ENCODE measurements around the gene GRIN2C.

Gene GRIN2C

GRCh38 chr17:74877592-74878548, 18.2 kb upstream of the GRIN2C start:
- no peaks in the 10 kb centered on the region for H3K36me3 ChIP-seq (ENCODE audit: control insufficient read depth, insufficient read depth, low read length)
- 83 to 90% methylated on average over 17 to 18 of the region's 19 CpGs for WGBS, 2 experiments (ENCODE audit: insufficient coverage in 2 of 2)
- no peaks in the 10 kb centered on the region for H3K9me3 ChIP-seq (ENCODE audit: control insufficient read depth, low read length)
- H3K4me3 ChIP-seq (ENCODE audit: extremely low read depth, insufficient read depth, low read length, poor library complexity, severe bottlenecking) = no peak overlapping the region
- H3K4me1 ChIP-seq (ENCODE audit: control insufficient read depth, insufficient read depth, low read length, poor library complexity, severe bottlenecking) = no peaks in the 10 kb centered on the region
- H3K27ac ChIP-seq (ENCODE audit: low read depth, low read length, severe bottlenecking) = no peak overlapping the region

DNA sequence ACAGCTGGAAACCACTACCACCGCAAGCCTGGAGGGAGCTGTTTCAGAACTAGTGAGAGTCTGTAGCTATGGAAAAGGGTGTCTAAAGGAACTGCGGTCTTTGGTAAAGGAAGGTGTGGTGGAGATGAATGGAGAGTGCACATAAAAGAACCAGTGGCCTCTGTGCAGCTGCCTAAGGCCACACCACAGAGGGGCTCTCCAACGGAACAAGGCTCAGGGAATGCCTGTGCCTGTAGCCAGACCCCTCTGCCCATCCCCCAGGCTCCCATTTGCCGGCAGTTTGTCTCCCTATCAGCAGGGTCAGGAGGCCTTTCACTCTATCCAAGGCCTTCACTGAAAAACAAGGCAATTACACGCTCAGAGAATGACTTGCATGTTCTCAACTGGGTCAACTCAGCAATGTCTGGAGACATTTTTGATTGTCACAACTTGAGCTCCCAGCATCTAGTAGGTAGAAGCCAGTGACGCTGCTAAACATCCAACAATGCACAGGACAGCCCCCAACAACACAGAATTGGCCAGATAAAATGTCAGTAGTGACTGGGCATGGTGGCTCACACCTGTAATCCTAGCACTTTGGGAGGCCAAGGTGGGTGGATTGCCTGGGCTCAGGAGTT, 16.4 kb upstream of the GRIN2C start:
- Histone ChIP-seq H3K27ac (ENCODE audit: low read depth, low read length, severe bottlenecking) (peak overlapping the region; percentile 16), H3K36me3 (ENCODE audit: control insufficient read depth, insufficient read depth, low read length) (peaks cover under 1% of the 10 kb centered on the region), H3K9me3 (ENCODE audit: control insufficient read depth, low read length) (no peaks in the 10 kb centered on the region), H3K4me1 (ENCODE audit: control insufficient read depth, insufficient read depth, low read length, poor library complexity, severe bottlenecking) (peaks cover 8% of the 10 kb centered on the region), H3K4me3 (ENCODE audit: extremely low read depth, insufficient read depth, low read length, poor library complexity, severe bottlenecking) (no peak overlapping the region)
- WGBS, 2 experiments (ENCODE audit: insufficient coverage in 2 of 2) = 71 to 72% methylated on average over 5 to 6 of the region's 6 CpGs

- H3K27ac ChIP-seq (ENCODE audit: low read depth, low read length, severe bottlenecking) = no peak overlapping the region
- H3K4me3 ChIP-seq (ENCODE audit: extremely low read depth, insufficient read depth, low read length, poor library complexity, severe bottlenecking) = no peak overlapping the region
- H3K4me1 ChIP-seq (ENCODE audit: control insufficient read depth, insufficient read depth, low read length, poor library complexity, severe bottlenecking) = peaks cover 10% of the 10 kb centered on the region
- H3K9me3 ChIP-seq (ENCODE audit: control insufficient read depth, low read length) = no peaks in the 10 kb centered on the region
- WGBS, 2 experiments (ENCODE audit: insufficient coverage in 2 of 2) = 92 to 95% methylated on average over 2 to 3 of the region's 5 CpGs
- H3K36me3 ChIP-seq (ENCODE audit: control insufficient read depth, insufficient read depth, low read length) = peaks cover 4% of the 10 kb centered on the region
These were observed 15.7 kb upstream of the GRIN2C start for GRCh38 chr17:74875155-74875976.

- Histone ChIP-seq H3K36me3 (ENCODE audit: control insufficient read depth, insufficient read depth, low read length) (peaks cover 4% of the 10 kb centered on the region), H3K4me1 (ENCODE audit: control insufficient read depth, insufficient read depth, low read length, poor library complexity, severe bottlenecking) (peaks cover 10% of the 10 kb centered on the region), H3K9me3 (ENCODE audit: control insufficient read depth, low read length) (no peaks in the 10 kb centered on the region), H3K4me3 (ENCODE audit: extremely low read depth, insufficient read depth, low read length, poor library complexity, severe bottlenecking) (no peak overlapping the region), H3K27ac (ENCODE audit: low read depth, low read length, severe bottlenecking) (no peak overlapping the region)
- 100% methylated on average over 1 of the region's 5 CpGs; no CpG with 5 or more reads in 1 of the 2 experiments for WGBS, 2 experiments (ENCODE audit: insufficient coverage in 2 of 2)
These were observed 14.9 kb upstream of the GRIN2C start for GRCh38 chr17:74874615-74875037.

DNA sequence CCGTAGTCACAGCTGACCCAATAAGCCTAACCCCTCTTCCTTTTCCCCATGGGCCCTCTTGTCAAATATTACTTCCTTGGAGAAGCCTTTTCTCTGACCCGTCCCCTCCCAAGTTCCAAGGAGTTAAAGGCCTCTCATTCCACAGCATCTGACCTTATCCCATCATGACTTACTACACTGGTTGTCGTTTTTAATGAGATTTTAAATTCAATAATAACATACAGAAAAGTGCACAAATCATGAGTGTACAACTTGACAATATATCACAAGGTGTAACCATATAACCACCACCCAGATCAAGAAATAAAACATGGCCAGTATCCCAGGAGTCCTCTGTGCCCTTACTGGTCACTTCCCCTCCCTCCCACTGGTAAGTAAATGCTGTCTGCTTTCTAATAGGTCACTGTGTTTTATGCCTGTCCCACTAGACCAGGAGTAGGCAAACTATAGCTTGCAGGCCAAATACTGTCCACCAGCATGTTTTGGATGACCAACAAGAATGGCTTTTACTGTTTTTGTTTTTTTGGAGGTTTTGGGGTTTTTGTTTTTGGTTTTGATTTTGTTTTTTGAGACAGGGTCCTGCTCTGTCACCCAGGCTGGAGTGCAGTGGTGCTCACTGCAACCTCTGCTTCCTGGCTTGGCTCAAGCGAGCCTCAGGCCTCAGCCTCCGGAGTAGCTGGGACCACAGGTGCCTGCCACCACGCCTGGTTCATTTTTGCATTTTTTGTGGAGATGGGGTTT, 14.4 kb upstream of the GRIN2C start:
- Histone ChIP-seq H3K36me3 (ENCODE audit: control insufficient read depth, insufficient read depth, low read length) (peaks cover 4% of the 10 kb centered on the region), H3K9me3 (ENCODE audit: control insufficient read depth, low read length) (no peaks in the 10 kb centered on the region), H3K27ac (ENCODE audit: low read depth, low read length, severe bottlenecking) (peak overlapping the region; percentile 63), H3K4me1 (ENCODE audit: control insufficient read depth, insufficient read depth, low read length, poor library complexity, severe bottlenecking) (peaks cover 12% of the 10 kb centered on the region), H3K4me3 (ENCODE audit: extremely low read depth, insufficient read depth, low read length, poor library complexity, severe bottlenecking) (peak overlapping the region; percentile 68)
- WGBS, 2 experiments (ENCODE audit: insufficient coverage in 2 of 2) = 73 to 77% methylated on average over 3 to 4 of the region's 6 CpGs

- Histone ChIP-seq H3K4me1 (ENCODE audit: control insufficient read depth, insufficient read depth, low read length, poor library complexity, severe bottlenecking) (peaks cover 19% of the 10 kb centered on the region), H3K36me3 (ENCODE audit: control insufficient read depth, insufficient read depth, low read length) (peaks cover 4% of the 10 kb centered on the region), H3K4me3 (ENCODE audit: extremely low read depth, insufficient read depth, low read length, poor library complexity, severe bottlenecking) (peak overlapping the region; percentile 68), H3K9me3 (ENCODE audit: control insufficient read depth, low read length) (no peaks in the 10 kb centered on the region), H3K27ac (ENCODE audit: low read depth, low read length, severe bottlenecking) (peak overlapping the region; percentile 63)
- 0% methylated on average over 17 to 38 of the region's 55 CpGs for WGBS, 2 experiments (ENCODE audit: insufficient coverage in 2 of 2)
These were observed 13.6 kb upstream of the GRIN2C start for GRCh38 chr17:74873037-74873873.

- Histone ChIP-seq H3K36me3 (ENCODE audit: control insufficient read depth, insufficient read depth, low read length) (peaks cover 4% of the 10 kb centered on the region), H3K4me1 (ENCODE audit: control insufficient read depth, insufficient read depth, low read length, poor library complexity, severe bottlenecking) (peaks cover 19% of the 10 kb centered on the region), H3K9me3 (ENCODE audit: control insufficient read depth, low read length) (no peaks in the 10 kb centered on the region), H3K27ac (ENCODE audit: low read depth, low read length, severe bottlenecking) (peak within 1 kb of the TSS; percentile 63), H3K4me3 (ENCODE audit: extremely low read depth, insufficient read depth, low read length, poor library complexity, severe bottlenecking) (peak within 1 kb of the TSS; percentile 68)
- WGBS, 2 experiments (ENCODE audit: insufficient coverage in 2 of 2) = 6 to 7% methylated on average over 30 to 35 of the region's 38 CpGs
These were observed 12.8 kb upstream of the GRIN2C start, which contains the start of gene FDXR for GRCh38 chr17:74872313-74873036. Gene FDXR, minus strand, starts transcription at chr17:74872994. Its CDS starts 50 bp downstream, at chr17:74872944.

DNA sequence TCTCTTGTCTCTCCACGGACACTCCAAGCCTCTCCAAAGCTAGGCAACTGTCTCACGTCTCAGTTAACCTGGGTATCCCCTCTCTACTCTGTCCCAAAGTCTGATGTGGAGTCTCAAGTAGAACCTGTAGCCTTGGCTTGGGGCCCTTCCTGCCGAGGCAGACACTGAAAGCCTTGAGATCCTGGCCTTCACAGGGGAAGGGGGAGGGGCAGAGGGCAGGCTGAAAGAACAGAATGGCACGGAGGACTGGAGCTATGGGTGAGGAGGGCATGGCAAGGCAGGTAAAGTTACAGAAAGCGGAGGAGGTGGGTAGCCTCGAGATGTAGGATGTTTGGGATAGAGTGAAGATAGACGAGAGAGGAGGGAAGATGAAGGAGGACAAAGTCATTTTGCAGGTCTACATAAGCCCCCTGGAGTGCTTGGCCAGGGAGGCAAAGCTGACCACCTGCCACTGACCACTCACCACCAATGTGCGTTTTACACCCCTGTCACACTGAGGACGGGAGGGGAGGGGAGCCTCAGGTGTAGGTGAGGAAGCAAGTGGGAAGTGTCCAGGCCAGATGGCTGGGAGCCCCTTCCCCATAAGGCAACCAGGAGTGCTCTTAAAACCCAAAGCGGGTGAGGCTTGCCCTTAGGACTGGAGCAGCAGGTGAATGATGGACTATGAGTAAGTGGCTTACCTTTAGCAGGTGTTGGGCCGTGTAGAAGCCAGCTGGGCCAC, 11.8 kb upstream of the GRIN2C start:
- Histone ChIP-seq H3K36me3 (ENCODE audit: control insufficient read depth, insufficient read depth, low read length) (peaks cover 7% of the 10 kb centered on the region), H3K9me3 (ENCODE audit: control insufficient read depth, low read length) (no peaks in the 10 kb centered on the region), H3K4me3 (ENCODE audit: extremely low read depth, insufficient read depth, low read length, poor library complexity, severe bottlenecking) (peak overlapping the region; percentile 68), H3K4me1 (ENCODE audit: control insufficient read depth, insufficient read depth, low read length, poor library complexity, severe bottlenecking) (peaks cover 19% of the 10 kb centered on the region), H3K27ac (ENCODE audit: low read depth, low read length, severe bottlenecking) (no peak overlapping the region)
- 88 to 92% methylated on average over 6 to 7 of the region's 11 CpGs for WGBS, 2 experiments (ENCODE audit: insufficient coverage in 2 of 2)
